Liver (tissue), 9 donors: ENCODE data around the gene IQCH. TPM values are rescaled to one million over a fixed set of nuclear protein-coding genes. Genes with fewer than 3 reads are reported as not detected.
A peak's percentile ranks its signal among the peaks of the same experiment; 100 is the strongest.
"Not testable (repeated sequence)": the region's sequence is repeated elsewhere in the genome, so short reads cannot be mapped to it uniquely, and the experiment has no call there.

Experiments used
- DNase-seq: peaks from one replicate; pipeline ENCODE4 v3.0.0-alpha.2; 2017; ENCODE audit warnings: low spot score
- H3K27ac ChIP-seq, 2 donors: one replicate each; pipeline ENCODE4 v1.7.0; 2013; ENCODE audit warnings: inconsistent platforms in 2 of 2, low read length in 2 of 2, control low read depth in 1 of 2, low read depth in 1 of 2, mild to moderate bottlenecking in 1 of 2
- H3K27me3 ChIP-seq, 4 donors: one replicate each; pipeline versions ENCODE4 v1.6.1 to v1.7.0; 2013; ENCODE audit warnings: low read length in 3 of 4, inconsistent platforms in 1 of 4, mild to moderate bottlenecking in 1 of 4, moderate library complexity in 1 of 4; ENCODE audit not compliant: control insufficient read depth in 4 of 4, insufficient read depth in 4 of 4
- H3K36me3 ChIP-seq, 4 donors: one replicate each; pipeline versions ENCODE4 v1.6.1 to v1.7.0; 2013; ENCODE audit warnings: low read length in 3 of 4, mild to moderate bottlenecking in 3 of 4, low read depth in 1 of 4, moderate library complexity in 1 of 4; ENCODE audit not compliant: control insufficient read depth in 4 of 4, insufficient read depth in 3 of 4
- H3K4me1 ChIP-seq, 4 donors: one replicate each; pipeline versions ENCODE4 v1.6.1 to v1.7.0; 2013; ENCODE audit warnings: low read length in 3 of 4, mild to moderate bottlenecking in 3 of 4, moderate library complexity in 1 of 4; ENCODE audit not compliant: control insufficient read depth in 4 of 4, insufficient read depth in 4 of 4
- H3K4me3 ChIP-seq, 3 donors: one replicate each; pipeline versions ENCODE4 v1.6.1 to v1.7.0; 2013; ENCODE audit warnings: low read length in 3 of 3, control low read depth in 1 of 3, low read depth in 1 of 3, mild to moderate bottlenecking in 1 of 3
- H3K9ac ChIP-seq, 2 donors: one replicate each; pipeline ENCODE4 v1.7.0; 2013; ENCODE audit warnings: low read length in 2 of 2, mild to moderate bottlenecking in 2 of 2, moderate library complexity in 2 of 2, control low read depth in 1 of 2, low read depth in 1 of 2
- H3K9me3 ChIP-seq, 4 donors: one replicate each; pipeline versions ENCODE4 v1.6.1 to v1.7.0; 2013; ENCODE audit warnings: low read length in 3 of 4; ENCODE audit not compliant: control insufficient read depth in 4 of 4
- FOXA1 ChIP-seq: IDR thresholded peaks from 2 replicates; pipeline ENCODE4 v1.6.1; 2016; ENCODE audit warnings: antibody characterized with exemption
- FOXA2 ChIP-seq: IDR thresholded peaks from 2 replicates; pipeline ENCODE4 v1.6.1; 2016; ENCODE audit warnings: antibody characterized with exemption
- GABPA ChIP-seq, 2 donors: IDR thresholded peaks in 1 of 2; conservative IDR thresholded peaks in 1 of 2; 2 replicates each; pipeline ENCODE4 v1.6.1; 2016; ENCODE audit warnings: antibody characterized with exemption in 2 of 2, mild to moderate bottlenecking in 1 of 2, moderate library complexity in 1 of 2
- HNF4A ChIP-seq, 2 donors: conservative IDR thresholded peaks; 2 replicates each; pipeline ENCODE4 v1.6.1; 2016; ENCODE audit warnings: antibody characterized with exemption in 2 of 2, mild to moderate bottlenecking in 2 of 2
- RAD21 ChIP-seq, 2 donors: IDR thresholded peaks; 2 replicates each; pipeline ENCODE4 v1.6.1; 2016; ENCODE audit warnings: antibody characterized with exemption in 2 of 2, mild to moderate bottlenecking in 2 of 2
- RXRA ChIP-seq, 2 donors: IDR thresholded peaks; 2 replicates each; pipeline ENCODE4 v1.6.1; 2017 to 2018; ENCODE audit warnings: antibody characterized with exemption in 2 of 2, mild to moderate bottlenecking in 1 of 2
- TAF1 ChIP-seq: conservative IDR thresholded peaks from 2 replicates; pipeline ENCODE4 v1.6.1; 2016; ENCODE audit warnings: antibody characterized with exemption, mild to moderate bottlenecking
- YY1 ChIP-seq: IDR thresholded peaks from 2 replicates; pipeline ENCODE4 v1.6.1; 2016; ENCODE audit warnings: antibody characterized with exemption, mild to moderate bottlenecking
- WGBS: extraction: QIAGEN DNeasy Blood & Tissue Kit; methylation state at CpG from one replicate; pipeline ENCODE4 v1.1.7; 2013; 5-methylcytosine and 5-hydroxymethylcytosine counted together
- polyA plus RNA-seq, 2 donors: library from polyadenylated mRNA; stranded (reverse) in 1 of 2; unstranded in 1 of 2; fragments of 200-250 nt in 1 of 2; fragments of >200 nt in 1 of 2; fragmentation: Nextera tagmentation in 1 of 2; extraction: Ambion mirVana in 1 of 2; gene quantifications; one replicate each; pipeline versions ENCODE4 v1.2.1 to v1.2.3, GENCODE V29; 2013 to 2015
- total RNA-seq, 2 donors: library from RNA; depleted of rRNA; stranded (reverse); fragments of >200 nt; gene quantifications; one replicate each; pipeline ENCODE4 v1.2.3, GENCODE V29; 2014
- TF ChIP-seq, protein P1 (sequence below): IDR thresholded peaks from 2 replicates; pipeline ENCODE4 v1.6.1; 2016; ENCODE audit warnings: antibody characterized with exemption, mild to moderate bottlenecking
- TF ChIP-seq, protein P2 (sequence below): fragments of 150-350 bp; IDR thresholded peaks from 2 replicates; pipeline ENCODE4 v1.5.1; 2017; ENCODE audit warnings: improper control_type of control experiment, low read depth, low read length; ENCODE audit not compliant: missing input control
- TF ChIP-seq, protein P3 (sequence below): IDR thresholded peaks from 2 replicates; pipeline ENCODE4 v1.6.1; 2016; ENCODE audit warnings: antibody characterized with exemption
- donor health status: healthy.
- donor health status: healthy.
- donor health status: healthy.
- donor health status: healthy.
- donor health status: healthy.

IQCH gene
- total and polyA plus RNA-seq, 4 donors, result 0.23 to 1.6 (median 0.86) TPM

DNA sequence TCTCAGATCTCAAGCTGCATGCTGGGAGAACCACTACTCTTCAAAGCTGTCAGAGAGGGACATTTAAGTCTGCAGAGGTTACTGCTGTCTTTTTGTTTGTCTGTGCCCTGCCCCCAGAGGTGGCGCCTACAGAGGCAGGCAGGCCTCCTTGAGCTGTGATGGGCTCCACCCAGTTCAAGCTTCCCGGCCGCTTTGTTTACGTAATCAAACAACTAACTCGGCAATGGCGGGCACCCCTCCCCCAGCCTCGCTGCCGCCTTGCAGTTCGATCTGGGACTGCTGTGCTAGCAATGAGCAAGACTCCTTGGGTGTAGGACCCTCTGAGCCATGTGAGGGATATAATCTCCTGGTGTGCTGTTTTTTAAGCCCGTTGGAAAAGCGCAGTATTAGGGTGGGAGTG is 199.1 kb downstream of the IQCH start:
- not testable (repeated sequence) for H3K9me3 ChIP-seq, H3K9ac ChIP-seq, H3K4me1 ChIP-seq, DNase-seq, H3K27ac ChIP-seq, H3K27me3 ChIP-seq, H3K36me3 ChIP-seq, H3K4me3 ChIP-seq
- 95% methylated on average over 11 of the region's 11 CpGs for WGBS

DNA sequence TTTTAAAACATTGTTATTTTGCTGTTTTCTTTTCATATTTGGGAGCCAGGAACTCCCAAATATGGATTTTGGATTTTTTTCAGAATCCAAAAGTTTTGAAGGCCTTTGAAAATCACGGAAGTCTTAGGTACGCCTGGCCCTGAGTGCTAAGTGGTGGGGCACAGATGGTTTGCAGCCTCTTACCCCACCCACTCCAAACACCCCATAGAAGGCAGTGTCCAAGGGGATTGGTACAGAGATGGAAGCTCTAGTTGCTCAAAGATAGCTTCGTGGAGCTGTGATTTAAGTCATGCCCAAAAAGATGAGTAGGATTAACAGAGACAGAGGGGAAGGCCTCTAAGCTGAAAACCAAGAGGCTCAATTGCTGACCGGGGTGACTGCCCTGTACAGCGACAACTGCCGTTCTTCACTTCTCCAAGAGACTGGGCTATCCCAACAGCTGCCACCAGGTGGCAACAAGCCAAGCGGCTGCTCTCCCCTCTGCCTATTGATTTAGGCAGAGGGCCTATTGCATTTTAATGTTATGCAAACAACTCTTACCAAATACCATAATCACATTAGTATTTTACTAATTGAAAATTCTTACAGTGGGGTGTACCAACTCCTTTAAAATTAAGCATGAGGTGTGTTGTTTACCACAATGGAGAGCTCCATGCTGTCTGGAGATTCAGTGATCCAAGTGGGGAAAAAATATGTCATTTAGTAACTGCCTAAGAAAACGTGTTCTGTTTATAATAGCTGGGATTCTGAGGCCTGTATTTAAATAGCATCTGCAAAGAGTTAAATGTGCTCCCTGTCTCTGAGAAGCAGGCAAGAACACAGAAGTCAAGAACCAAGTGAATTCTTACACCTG is 202.3 kb downstream of the IQCH start:
- Histone ChIP-seq H3K36me3 (no peaks in the 10 kb centered on the region), H3K27me3 (no peaks in the 10 kb centered on the region), H3K9ac (no peak overlapping the region), H3K9me3 (no peaks in the 10 kb centered on the region), H3K27ac (no peak overlapping the region), H3K4me3 (no peak overlapping the region), H3K4me1 (peaks cover 0 to 8% (median 3%) of the 10 kb centered on the region in 4 donors)
- TF ChIP-seq RXRA (IDR thresholded peaks at IDR 0.05) (peak; percentile 20 to 35), FOXA2 (peak; percentile 75), FOXA1 (peak; percentile 81), RAD21 (IDR thresholded peaks at IDR 0.05) (peak; percentile 86 to 93), TAF1 (no peak), HNF4A (conservative IDR thresholded peaks at IDR 0.05) (peak in 1 of 2 donors; percentile 8), GABPA (IDR thresholded peaks at IDR 0.05 in 1 of 2, conservative IDR thresholded peaks at IDR 0.05 in 1 of 2) (no peak), YY1 (no peak)
- TF ChIP-seq, protein P1, sequence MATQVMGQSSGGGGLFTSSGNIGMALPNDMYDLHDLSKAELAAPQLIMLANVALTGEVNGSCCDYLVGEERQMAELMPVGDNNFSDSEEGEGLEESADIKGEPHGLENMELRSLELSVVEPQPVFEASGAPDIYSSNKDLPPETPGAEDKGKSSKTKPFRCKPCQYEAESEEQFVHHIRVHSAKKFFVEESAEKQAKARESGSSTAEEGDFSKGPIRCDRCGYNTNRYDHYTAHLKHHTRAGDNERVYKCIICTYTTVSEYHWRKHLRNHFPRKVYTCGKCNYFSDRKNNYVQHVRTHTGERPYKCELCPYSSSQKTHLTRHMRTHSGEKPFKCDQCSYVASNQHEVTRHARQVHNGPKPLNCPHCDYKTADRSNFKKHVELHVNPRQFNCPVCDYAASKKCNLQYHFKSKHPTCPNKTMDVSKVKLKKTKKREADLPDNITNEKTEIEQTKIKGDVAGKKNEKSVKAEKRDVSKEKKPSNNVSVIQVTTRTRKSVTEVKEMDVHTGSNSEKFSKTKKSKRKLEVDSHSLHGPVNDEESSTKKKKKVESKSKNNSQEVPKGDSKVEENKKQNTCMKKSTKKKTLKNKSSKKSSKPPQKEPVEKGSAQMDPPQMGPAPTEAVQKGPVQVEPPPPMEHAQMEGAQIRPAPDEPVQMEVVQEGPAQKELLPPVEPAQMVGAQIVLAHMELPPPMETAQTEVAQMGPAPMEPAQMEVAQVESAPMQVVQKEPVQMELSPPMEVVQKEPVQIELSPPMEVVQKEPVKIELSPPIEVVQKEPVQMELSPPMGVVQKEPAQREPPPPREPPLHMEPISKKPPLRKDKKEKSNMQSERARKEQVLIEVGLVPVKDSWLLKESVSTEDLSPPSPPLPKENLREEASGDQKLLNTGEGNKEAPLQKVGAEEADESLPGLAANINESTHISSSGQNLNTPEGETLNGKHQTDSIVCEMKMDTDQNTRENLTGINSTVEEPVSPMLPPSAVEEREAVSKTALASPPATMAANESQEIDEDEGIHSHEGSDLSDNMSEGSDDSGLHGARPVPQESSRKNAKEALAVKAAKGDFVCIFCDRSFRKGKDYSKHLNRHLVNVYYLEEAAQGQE, result no peak
- TF ChIP-seq, protein P2, sequence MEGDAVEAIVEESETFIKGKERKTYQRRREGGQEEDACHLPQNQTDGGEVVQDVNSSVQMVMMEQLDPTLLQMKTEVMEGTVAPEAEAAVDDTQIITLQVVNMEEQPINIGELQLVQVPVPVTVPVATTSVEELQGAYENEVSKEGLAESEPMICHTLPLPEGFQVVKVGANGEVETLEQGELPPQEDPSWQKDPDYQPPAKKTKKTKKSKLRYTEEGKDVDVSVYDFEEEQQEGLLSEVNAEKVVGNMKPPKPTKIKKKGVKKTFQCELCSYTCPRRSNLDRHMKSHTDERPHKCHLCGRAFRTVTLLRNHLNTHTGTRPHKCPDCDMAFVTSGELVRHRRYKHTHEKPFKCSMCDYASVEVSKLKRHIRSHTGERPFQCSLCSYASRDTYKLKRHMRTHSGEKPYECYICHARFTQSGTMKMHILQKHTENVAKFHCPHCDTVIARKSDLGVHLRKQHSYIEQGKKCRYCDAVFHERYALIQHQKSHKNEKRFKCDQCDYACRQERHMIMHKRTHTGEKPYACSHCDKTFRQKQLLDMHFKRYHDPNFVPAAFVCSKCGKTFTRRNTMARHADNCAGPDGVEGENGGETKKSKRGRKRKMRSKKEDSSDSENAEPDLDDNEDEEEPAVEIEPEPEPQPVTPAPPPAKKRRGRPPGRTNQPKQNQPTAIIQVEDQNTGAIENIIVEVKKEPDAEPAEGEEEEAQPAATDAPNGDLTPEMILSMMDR, result peak; percentile 90
- TF ChIP-seq, protein P3, sequence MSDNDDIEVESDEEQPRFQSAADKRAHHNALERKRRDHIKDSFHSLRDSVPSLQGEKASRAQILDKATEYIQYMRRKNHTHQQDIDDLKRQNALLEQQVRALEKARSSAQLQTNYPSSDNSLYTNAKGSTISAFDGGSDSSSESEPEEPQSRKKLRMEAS, result no peak
- peak; percentile 83 for DNase-seq
- 21% methylated on average over 8 of the region's 8 CpGs for WGBS
